T-helper 2 cell (primary cell): Measurements from ENCODE around the gene RGL4.

Experiments used
- DNase-seq, 5 experiments: peaks; one replicate each; pipeline versions ENCODE4 v3.0.0 to v3.0.0-alpha.2; 2012 to 2022

RGL4 gene

DNA sequence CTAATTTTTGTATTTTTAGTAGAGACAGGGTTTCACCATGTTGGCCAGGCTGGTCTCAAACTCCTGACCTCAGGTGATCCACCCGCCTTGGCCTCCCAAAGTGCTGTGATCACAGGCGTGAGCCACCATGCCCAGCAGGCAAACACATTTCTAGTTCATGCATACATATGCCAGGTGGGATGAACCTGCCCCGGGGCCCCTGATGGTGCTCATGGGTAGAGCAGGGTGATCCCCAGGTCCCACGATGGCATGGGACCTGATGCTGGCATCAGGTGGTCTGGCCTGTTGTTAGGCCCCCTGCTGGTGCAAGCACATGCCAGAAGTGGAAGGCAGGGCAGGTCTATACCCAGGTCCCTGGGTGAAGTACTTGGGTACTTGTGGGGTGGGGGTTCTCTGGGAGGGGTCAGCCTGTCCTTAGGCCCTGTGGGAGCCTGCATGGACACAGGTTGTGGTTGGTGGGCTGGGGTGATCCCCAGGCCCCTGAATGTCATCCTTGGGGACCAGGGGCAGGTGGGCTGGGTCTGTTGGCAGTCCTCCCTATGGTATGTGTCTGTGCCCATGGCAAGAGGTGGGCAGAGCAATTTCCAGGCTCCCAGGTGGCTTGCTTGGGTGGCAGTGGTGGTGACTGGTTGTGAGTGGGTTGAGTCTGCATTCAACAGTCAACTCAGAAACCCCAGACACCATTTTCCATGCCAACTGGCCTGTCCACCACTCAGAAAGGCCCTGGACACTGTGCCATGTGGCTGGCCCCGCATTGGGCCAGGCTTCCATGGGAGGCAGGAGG is 9.6 kb upstream of the RGL4 start:
- no peak for DNase-seq

DNA sequence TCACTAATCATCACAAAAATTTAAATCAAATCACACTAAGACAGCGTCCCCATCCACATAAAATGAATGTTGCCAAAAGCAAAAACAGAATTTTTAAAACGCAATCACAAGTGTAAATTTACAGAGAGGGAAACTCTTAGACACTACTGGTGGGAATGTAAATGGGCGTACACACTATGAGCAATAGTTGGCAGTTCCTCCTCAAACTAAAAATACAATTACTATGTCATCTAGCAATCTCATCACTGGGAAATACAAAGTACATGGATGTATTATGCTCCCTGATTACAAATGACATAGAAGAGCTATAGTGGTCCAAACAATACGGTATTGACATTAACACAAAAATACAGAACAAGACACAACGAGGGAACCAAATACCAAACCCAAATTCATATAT is 8.7 kb upstream of the RGL4 start:
- no peak for DNase-seq

DNA sequence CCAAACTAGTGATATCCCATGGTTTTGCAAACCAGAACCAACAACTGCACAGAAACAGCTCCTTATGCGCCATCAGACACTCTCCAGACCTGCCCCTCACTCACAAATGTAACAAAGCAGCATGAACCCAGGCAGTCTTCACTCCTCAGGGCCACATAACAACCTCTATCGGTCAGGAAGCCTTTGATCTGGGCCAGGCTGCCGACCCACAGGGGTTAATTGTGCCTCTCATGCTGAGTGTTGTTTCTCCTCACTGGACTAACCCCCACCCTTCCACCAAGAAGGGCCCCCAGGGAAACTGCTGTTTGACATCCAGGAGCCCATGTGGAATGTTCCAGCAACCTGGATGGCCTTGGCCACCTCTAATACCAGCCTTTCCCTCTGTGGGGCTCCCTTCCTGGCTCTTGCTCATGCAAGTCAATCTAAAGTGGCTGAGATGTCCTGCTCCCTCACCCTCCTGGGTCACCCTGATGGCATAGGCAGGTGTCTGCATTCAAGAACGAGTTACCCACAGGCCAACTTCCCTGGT is 7.9 kb upstream of the RGL4 start:
- no peak for DNase-seq

DNA sequence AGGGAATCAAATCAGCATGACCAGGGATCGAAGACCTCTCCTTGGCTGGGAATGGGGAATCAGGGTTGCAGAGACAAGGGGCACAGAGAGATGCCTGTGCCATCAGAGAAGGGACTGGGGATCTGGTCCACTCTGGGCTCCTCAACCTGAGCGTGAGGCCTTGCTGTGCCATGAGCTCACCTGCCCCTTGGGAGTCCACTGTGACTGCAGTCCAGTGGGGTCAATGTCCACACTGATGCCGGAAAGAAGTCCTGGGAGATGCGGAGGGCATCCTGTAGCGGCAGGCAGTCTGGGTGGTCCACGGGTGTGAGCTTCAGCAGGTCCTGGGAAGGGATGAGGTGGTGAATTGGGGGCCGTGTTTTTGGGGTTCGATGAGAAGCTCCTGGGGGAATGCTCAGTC is 7.3 kb upstream of the RGL4 start:
- no peak for DNase-seq

DNA sequence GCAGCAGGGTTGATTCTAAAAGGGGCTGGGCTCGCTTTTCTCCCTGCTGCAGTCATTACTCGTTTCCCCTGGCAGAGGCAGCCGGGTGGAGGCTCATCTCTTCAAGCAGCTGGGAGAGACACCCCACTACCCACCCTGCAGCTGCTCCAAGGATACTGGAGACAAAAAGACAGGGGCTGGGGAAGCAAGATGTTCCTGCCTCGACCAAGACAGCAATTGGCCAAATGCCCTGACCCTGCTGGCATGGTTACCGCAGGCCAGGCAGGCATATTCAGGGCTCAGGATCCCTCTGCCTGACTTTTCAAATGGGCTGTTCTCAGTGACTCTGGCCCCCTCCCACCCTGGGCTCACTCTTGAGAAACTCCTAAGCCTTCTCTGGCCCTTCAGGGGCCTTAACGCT is 6.8 kb upstream of the RGL4 start:
- DNase-seq = no peak

DNA sequence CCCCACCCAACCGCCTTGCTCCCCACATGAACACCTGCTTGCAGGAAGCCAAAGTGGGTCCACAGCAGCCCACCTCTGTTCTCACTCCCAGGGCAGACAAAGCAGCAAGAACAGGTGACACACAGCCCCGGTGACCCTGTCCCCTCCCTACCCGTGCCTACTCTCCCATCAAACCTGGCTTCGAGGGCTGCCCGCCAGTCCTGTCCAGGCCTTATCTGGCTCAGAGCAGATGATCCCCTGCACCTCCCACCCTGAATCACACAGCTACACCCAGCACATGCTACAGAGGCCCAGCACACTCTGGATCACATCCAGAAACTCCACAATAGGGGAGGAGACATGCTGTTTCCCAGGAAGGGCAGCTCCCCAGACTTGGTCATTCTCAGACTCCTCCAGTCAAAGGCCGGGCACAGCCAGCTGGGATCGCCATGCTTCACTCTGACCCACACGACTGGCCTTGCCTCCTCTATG is 6.2 kb upstream of the RGL4 start:
- no peak for DNase-seq

DNA sequence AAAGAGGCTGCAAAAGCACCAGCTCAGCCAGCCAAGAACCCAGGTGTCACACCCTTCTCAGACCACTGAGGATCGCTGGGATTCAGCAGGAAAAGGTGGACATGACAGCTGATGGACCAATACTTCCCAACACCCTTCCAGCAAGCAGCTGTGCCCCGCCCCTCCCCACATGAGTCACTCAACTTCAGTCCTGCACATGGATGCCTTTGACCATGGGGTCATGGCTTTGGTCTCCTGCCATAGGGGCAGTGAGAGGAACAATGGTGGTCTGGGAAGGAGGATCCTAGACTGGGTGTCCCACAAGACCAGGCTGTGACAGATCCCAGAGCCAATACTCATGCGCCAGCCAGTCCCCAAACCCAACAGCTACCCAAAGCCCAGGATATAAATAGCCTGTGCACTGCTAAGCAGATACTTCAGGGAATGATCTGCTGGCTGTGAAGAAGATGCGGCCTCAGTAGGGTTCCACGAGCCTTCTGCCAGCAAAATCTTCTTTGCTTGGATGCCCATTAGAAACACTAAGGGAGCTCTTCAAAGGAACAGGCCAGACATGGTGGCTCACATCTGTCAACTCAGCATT is 5.5 kb upstream of the RGL4 start:
- no peak for DNase-seq

DNA sequence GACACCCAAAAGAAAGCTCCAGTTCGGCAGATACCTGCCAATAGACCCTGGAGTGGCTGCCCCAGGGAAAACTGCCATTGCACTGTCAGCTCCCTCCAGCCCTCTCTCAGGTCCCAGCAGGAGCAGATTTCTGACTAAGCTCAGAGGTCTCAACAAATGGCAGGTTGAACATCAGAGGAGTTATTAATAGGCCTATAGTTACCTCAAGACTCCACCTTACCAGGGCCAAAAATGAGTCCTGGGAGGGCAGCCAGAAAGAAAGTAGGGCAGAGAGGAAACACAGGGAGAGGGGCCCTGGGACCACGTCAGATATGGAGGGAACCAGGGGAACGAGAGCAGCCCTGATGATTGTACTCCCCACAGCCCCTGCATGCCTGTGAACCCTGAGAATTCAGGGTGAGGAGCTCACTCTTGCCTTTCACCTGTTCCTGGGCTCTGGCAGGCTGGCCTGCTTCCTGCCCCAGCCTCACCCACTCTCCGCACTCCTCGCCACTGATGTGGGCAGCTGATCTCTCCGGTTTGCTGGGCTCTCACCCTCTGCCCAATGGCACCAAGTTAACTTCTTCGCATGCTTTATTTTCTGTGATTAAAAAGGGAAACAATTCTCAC is 4.3 kb upstream of the RGL4 start:
- DNase-seq = no peak

DNA sequence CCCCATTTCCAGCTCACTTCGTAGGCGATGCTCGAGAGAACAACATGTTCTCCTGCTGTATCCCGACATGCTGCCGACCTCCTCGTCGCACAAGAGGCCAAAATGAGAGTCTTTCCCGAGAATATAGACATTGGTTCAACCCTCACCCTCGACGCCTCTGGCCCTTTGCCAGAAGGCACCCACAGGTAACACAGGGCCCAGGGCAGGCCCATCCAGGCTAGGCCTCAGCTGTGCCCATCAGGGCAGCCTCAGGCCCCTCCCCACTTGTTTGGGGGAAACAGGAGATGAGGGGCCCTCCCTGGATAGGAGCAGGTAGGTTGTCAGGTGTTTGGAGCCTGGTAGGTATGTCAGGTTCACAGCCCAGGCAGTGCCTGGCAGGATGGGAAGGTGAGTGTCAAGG is 2.7 kb upstream of the RGL4 start:
- no peak for DNase-seq

DNA sequence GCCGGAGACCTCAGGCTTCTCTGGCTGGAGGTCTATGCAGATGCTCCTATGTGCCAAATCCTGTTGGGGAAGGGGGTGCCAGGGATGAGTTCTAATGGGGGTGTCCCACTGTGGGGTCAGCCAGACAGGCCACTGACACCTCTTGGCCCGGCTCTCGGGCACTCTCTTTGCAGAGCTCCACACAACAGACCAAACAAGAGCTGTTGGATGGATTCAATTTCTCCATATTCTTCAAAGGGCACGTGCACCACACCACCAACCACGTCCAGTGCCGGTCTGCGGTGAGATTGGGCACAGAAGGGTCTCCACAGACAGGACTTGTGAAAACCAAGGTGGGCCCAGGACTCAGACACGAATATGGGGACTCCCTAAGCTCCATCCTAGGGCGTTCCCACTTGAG is 2.2 kb upstream of the RGL4 start:
- DNase-seq = no peak

DNA sequence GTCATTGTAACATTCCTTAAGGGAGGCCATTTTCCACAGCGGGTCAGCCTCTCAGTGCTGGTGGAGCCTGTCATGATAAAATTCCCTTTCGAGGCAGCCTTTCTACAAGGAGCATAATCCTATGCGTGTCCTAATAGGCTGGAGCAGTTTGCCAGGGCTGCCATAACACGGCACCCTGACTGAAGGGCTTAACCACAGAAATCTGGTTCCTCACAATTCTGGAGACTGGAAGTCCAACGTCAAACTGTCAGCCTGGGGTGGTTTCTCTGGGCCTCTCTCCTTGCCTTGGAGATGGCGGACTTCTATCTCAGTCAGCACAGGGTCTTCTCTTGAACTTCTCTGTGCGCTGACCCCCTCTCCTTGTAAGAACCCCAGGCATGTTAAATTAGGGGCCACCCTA is 1.4 kb upstream of the RGL4 start:
- no peak for DNase-seq

DNA sequence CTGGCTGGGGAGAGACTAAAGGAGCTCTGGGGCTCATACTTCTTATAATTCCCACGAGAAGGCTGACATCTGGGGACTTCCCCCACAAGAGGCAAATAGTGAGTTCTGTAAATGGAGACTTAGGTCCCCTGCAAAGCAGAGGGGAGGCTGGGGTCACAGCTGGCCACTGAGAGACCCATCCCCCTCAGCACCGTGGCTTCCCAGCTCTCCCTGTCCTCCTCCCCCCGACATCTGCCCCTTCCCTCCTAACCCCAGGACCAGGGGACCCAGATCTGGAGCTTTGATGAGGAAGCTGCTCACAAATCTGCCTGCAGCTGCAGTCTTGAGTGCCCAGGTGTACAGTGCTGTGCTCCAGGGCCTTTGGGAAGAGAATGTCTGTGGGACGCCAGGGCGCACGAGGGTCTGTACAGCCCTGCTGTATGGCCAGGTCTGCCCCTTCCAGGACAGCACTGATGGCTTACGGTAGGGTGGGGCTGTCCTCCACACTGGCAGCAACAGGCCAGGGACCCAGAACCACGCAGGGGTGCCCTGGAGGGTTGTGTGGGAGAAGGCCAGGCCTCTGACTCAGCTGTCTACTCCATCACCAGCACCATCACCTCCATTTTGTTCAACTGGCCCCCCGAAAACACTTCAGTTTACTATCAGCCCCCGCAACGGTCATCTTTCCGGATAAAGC is 1.1 kb downstream of the RGL4 start:
- no peak for DNase-seq

DNA sequence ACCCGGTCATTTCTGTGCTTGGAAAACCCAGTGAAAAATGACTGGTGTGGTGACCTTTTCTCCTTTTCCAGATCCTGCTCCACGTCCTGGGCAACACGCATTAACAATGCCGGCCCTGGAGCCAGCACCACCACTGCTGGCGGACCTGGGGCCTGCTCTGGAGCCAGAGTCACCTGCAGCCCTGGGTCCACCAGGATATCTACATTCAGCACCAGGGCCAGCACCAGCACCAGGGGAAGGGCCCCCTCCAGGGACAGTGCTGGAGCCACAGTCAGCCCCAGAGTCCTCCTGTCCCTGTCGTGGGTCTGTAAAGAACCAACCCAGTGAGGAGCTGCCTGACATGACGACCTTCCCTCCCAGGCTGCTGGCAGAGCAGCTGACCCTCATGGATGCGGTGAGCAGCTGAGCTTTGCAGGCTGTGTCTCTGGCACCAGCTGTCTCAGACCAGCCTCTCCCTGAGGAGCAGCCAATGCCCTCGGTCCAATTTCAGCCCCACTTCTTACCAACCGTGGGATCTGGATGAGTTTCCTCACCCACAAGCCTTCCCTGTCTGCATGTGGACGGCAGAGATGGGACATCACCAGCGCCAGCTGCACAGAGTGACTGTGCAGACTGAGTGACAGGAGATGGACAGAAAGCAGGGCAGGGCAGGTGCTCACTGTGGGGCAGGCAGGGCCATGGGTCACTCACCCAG is 1.9 kb downstream of the RGL4 start:
- no peak for DNase-seq

DNA sequence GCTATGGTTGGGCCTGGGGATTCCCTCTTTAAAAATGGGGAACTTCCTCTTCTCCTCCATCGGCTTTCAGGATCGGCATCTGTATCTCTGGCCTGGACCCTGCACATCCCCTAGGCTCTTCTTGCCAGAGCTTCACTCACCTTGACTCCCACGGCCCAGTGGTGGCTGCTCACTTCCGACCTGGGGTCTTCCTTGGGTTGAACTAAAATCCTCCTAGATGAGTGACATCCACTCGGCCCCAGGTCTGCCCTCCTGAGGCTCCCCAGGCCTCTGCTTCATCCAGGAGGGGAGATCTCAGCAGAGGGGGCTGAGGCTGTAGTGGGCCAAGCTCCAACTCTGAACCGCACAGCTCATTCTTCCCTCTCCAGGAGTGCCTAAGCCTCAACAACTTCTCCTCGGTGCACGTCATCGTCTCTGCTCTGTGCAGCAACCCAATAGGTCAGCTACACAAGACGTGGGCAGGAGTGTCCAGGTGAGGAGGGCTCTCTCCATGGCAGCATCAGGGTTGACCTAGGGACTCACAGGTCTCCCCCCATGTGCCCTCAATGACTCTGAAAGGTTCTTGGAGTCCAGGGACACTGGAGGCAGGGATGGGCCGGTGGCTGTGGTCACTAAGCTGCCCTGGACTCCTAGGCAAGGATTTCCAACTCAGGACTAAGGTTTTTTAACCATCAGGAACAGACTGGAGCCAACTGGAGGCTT is 3.3 kb downstream of the RGL4 start:
- DNase-seq = no peak

DNA sequence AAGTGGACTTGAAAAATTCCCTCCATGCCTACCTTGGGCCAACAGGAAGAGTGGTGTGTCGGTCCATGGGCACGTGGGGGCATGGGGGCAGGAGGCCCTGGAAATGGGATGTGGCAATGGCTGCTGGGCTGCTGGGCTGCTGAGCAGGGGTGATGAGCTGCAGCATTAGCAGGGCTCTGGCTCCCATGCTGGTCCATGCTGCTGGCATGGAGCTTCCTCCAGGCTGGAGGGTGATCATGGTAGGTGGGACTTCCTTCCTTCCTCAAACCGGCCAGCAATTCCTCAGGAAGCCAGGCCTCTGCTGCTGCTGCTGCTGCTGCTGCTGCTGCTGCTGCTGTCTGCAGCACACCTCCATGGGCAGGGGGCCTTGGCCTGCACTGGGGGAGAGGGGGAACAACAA is 4.3 kb downstream of the RGL4 start:
- DNase-seq = no peak

DNA sequence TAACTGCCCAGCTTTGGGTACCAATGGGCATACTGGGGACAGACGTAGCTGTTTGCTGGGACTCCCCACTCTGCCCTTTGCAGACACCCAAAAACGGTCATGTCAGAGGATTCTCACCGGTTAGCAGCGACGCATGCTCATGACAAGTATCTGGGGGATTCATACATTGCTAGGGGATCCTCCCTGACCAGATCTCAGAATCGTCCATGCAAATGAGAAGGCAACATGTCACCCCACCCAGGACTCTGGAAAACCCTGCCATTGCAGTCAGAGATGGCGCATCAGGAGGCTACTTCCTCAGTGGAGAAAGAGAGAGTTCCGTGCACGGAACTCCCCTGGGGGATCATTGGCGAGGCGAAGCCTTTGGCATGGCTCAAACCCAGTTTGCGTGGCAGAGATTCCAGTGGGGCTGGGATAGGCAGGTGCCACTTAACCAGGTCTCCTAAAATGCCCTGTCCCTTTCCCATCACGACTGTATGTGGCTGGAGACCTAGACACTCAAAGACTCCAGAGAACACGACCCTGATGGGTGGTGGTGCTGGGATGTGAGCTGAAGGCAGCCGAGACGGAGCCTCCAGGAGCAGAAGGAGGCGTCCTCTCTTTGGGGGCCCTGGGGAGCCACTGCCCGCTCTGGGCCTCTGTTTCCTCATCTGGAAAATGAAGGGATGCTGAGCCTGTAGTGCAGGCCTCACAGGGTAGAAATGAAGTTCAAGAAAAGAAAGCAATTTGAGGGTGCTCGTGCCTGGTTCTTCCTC is 4.9 kb downstream of the RGL4 start:
- DNase-seq = no peak

DNA sequence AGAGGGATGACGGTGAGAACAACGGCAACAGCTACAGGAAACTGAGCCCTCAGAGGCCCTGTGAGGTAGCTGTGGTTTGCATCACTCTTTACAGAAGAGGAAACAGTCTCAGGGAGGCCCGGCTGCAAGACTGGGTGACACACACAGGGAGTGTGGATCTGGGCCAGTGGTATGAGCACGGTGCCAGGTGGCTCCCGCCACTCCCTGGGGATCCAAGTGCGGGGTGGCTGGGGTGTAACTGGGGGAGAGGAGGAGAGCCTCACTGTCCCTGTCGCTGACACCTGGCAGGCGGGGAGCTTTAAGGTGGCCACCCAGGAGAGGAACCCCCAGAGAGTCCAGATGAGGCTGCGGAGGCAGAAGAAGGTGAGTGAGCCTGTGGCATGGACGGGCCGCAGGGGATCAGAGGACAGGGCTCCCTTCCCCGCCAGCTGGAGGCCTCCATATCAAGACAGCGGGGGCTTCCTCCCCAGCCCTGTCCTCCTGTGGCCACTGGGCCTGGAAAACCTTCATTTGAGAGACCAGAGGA is 5.6 kb downstream of the RGL4 start:
- peak in 4 of 5 experiments; percentile 53 to 97 (median 70) for DNase-seq

DNA sequence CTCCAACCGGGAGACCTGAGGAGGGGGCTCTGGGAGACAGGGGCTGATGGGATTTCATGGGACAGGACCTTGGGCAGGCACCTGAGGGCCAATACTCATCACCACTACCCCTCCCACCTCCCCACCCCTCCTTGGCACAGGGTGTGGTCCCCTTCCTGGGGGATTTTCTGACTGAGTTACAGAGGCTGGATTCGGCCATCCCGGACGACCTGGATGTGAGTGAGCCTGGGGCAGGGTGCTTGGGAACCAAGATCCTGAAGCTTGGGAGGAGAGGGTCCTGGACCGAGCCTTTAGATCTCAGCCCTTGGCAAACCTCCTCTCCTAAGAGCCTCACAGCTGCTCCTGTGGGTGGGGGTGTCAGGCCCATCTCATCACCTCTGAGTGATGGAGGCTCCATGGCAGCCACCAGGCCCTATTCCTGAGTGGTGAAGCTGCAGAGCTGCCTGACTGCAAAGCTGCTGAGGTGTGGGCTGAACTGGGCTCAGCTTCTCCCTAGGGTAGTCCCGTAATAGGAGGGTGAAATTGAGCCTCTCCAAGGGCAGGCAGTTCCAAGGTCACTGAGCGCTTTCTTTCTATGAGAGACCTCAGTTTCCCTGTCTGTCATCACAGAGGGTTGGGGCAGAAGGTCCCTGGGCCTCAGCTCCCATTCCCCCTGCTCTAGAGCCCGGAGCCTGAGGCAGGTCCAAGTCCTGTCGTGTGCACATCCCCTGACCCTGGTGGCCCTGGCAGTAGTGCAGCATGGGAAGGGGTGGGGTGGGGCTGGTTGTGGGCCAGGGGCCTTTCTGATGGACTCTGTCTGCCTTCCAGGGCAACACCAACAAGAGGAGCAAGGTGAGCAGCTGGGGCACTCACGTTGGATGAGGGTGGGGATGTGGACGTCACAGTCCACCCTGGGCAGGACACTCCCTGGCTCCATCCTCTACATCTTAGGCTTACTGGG is 6.5 kb downstream of the RGL4 start:
- no peak for DNase-seq

DNA sequence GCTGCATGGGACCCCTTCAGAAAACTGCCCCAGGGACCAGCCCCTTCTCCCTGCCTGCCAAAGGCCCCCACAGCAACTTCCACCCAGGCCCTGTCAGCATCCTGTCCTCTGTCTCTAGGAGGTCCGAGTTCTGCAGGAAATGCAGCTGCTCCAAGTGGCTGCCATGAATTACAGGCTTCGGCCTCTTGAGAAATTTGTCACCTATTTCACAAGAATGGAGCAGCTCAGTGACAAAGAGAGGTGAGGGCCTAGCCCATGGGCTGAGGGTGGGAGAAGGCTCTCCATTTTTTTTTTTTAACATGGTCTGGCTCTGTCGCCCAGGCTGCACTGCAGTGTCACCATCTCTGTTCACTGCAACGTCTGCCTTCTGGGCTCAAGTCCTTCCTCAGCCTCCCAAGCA is 7.3 kb downstream of the RGL4 start:
- no peak for DNase-seq

DNA sequence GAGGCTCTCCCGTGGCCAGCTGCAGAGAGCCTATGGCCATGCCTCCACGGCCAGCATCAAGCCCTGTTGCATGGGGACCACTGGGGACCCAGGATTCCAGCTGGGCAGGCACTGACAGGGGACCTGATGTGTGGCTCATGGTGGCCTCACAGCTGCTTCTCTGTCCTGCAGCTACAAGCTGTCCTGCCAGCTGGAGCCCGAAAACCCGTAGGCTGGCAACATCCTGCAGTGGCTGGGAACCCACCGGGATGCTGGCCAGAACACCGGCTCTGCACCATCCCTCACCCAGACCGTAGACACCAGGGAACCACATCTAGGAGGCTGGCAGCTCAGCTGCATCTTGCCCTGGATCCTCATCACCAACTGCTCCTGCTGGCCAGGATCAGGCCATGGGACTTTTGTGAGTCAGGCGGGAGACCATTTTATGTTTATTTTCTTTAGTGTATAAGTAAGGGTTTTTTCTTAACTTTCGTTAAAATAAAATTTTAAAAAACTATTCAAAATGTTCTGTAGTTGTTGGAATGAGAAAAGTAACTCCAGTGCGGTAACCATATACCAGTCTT is 7.9 kb downstream of the RGL4 start:
- no peak for DNase-seq
